ENCODE measurements around the gene SSRP1.

- TF ChIP-seq CTCF (IDR thresholded peaks at IDR 0.05), result no peak
- no peak for TF ChIP-seq POLR2A (IDR thresholded peaks at IDR 0.05)
Observed at GRCh38 chr11:57368845-57369232, 33.1 kb upstream of the SSRP1 start.

Data from heart left ventricle (tissue), 13 donors.